Spleen (tissue), 11 donors: Measurements from ENCODE around the gene PGS1. TPM values are rescaled to one million over a fixed set of nuclear protein-coding genes. Genes with fewer than 3 reads are reported as not detected.

Experiments used
- DNase-seq: peaks from one replicate; pipeline ENCODE4 v3.0.0-alpha.2; 2020
- H3K27ac ChIP-seq, 8 donors: fragments of 200-600 bp; sonication (generic) in 7 of 8; 1 replicate in 4 of 8; 2 replicates in 4 of 8; pipeline versions ENCODE4 v1.5.0 to v1.8.0; 2016 to 2021; ENCODE audit warnings: inconsistent platforms in 4 of 8, mild to moderate bottlenecking in 4 of 8, moderate library complexity in 1 of 8
- H3K27me3 ChIP-seq, 7 donors: fragments of 200-600 bp; sonication (generic) in 6 of 7; replicated peaks in 1 of 7; 1 replicate in 4 of 7; 2 replicates in 3 of 7; pipeline versions ENCODE4 v1.5.0 to v1.8.0; 2016 to 2021; ENCODE audit warnings: inconsistent platforms in 3 of 7, mild to moderate bottlenecking in 1 of 7
- H3K36me3 ChIP-seq, 6 donors: fragments of 200-600 bp; sonication (generic) in 5 of 6; 1 replicate in 4 of 6; 2 replicates in 2 of 6; pipeline versions ENCODE4 v1.5.0 to v1.8.0; 2016 to 2021; ENCODE audit warnings: inconsistent platforms in 2 of 6
- H3K4me1 ChIP-seq, 6 donors: fragments of 200-600 bp; sonication (generic) in 5 of 6; 1 replicate in 3 of 6; 2 replicates in 3 of 6; pipeline versions ENCODE4 v1.5.0 to v1.8.0; 2016 to 2021; ENCODE audit warnings: inconsistent platforms in 3 of 6
- H3K4me3 ChIP-seq, 8 donors: fragments of 200-600 bp; sonication (generic) in 7 of 8; 1 replicate in 4 of 8; 2 replicates in 4 of 8; pipeline versions ENCODE4 v1.5.0 to v1.8.0; 2016 to 2021; ENCODE audit warnings: inconsistent platforms in 4 of 8, mild to moderate bottlenecking in 4 of 8, moderate library complexity in 2 of 8
- H3K9me3 ChIP-seq, 8 donors: fragments of 200-600 bp; sonication (generic) in 7 of 8; 1 replicate in 4 of 8; 2 replicates in 4 of 8; pipeline versions ENCODE4 v1.5.0 to v1.8.0; 2016 to 2021; ENCODE audit warnings: inconsistent platforms in 4 of 8
- CTCF ChIP-seq, 11 experiments: fragments of 200-600 bp in 7 of 11; fragments of 450-650 bp in 4 of 11; sonication (generic) in 4 of 11; IDR thresholded peaks in 8 of 11; conservative IDR thresholded peaks in 3 of 11; 1 replicate in 7 of 11; 2 replicates in 4 of 11; pipeline versions ENCODE4 v1.4.0 to v1.8.0; 2016 to 2021; ENCODE audit warnings: antibody characterized with exemption in 11 of 11, inconsistent platforms in 4 of 11, mild to moderate bottlenecking in 1 of 11
- POLR2A ChIP-seq, 3 donors: fragments of 450-650 bp; IDR thresholded peaks; one replicate each; pipeline ENCODE4 v1.5.1; 2017; ENCODE audit warnings: antibody characterized with exemption in 3 of 3, mild to moderate bottlenecking in 1 of 3
- POLR2AphosphoS5 ChIP-seq, 3 donors: sonication (generic); formaldehyde crosslinking; IDR thresholded peaks; one replicate each; pipeline ENCODE4 v1.5.1; 2017; ENCODE audit warnings: antibody characterized with exemption in 3 of 3
- WGBS, 5 donors: extraction: QIAGEN DNeasy Blood & Tissue Kit in 3 of 5; methylation state at CpG; one replicate each; pipeline versions ENCODE4 v1.1.5 to v1.1.7; 2013 to 2018; 5-methylcytosine and 5-hydroxymethylcytosine counted together
- intact Hi-C: fragments of 100-400 bp; cut with DNase I; formaldehyde crosslinking; loops from one replicate; pipeline ENCODE4 v1.15.0; 2023; ENCODE audit warnings: low total_unique reads
- polyA plus RNA-seq, 3 donors: library from polyadenylated mRNA; stranded (reverse); fragments of 200-250 nt; gene quantifications; one replicate each; pipeline ENCODE4 v1.2.1, GENCODE V29; 2013
- total RNA-seq, 7 donors: library from RNA; depleted of rRNA in 3 of 7; stranded (reverse); fragments of >200 nt in 3 of 7; fragmentation: NEBNext Ultra II Directional in 4 of 7; extraction: Animal tissue kit (Norgen Biotek cat#: 25700) in 4 of 7; gene quantifications; one replicate each; pipeline versions ENCODE4 v1.1.0 to v1.2.1, GENCODE V29; 2016 to 2021
- donor health status: healthy with polysubstance abuse.
- donor health status: DM: no; HTN: no; CAD: no; lungs with moderate emphysema.
- donor health status: DM: no; HTN: no; CAD: no.
- donor health status: Bipolar disorder and iron deficiency.
- donor health status: healthy.
- donor health status: DM: no; HTN: no; CAD: no.
- donor health status: DM: yes; HTN: yes; CAD: no.

Gene PGS1
- total and polyA plus RNA-seq, 10 donors: 20.0 to 217 (median 109) TPM

GRCh38 chr17:78368854-78369495, 9.5 kb upstream of the PGS1 start:
- intact Hi-C loops: no loop called here
- no peaks in the 10 kb centered on the region for H3K36me3 ChIP-seq
- TF ChIP-seq CTCF (IDR thresholded peaks at IDR 0.05 in 8 of 11, conservative IDR thresholded peaks at IDR 0.05 in 3 of 11) (no peak), POLR2A (IDR thresholded peaks at IDR 0.05) (no peak), POLR2AphosphoS5 (IDR thresholded peaks at IDR 0.05) (no peak)
- H3K27ac ChIP-seq: no peak overlapping the region
- WGBS, 5 donors: 90 to 98% (median 94%) methylated on average over 8 of the region's 8 CpGs
- H3K27me3 ChIP-seq: peaks cover 0 to 40% (median 5%) of the 10 kb centered on the region in 7 donors
- peaks cover 0 to 29% (median 17%) of the 10 kb centered on the region in 6 donors for H3K4me1 ChIP-seq
- no peak overlapping the region for H3K4me3 ChIP-seq
- DNase-seq: no peak
- H3K9me3 ChIP-seq: no peaks in the 10 kb centered on the region

- no peaks in the 10 kb centered on the region for H3K9me3 ChIP-seq
These were observed 8.6 kb upstream of the PGS1 start for GRCh38 chr17:78369791-78370381.

GRCh38 chr17:78371056-78371455, 7.4 kb upstream of the PGS1 start:
- Histone ChIP-seq H3K27me3 (peaks cover 0 to 23% (median 4%) of the 10 kb centered on the region in 7 donors), H3K4me1 (peaks cover 0 to 30% (median 17%) of the 10 kb centered on the region in 6 donors), H3K9me3 (no peaks in the 10 kb centered on the region), H3K36me3 (no peaks in the 10 kb centered on the region), H3K4me3 (no peak overlapping the region), H3K27ac (no peak overlapping the region)
- no peak for DNase-seq
- no peak for TF ChIP-seq CTCF (IDR thresholded peaks at IDR 0.05 in 8 of 11, conservative IDR thresholded peaks at IDR 0.05 in 3 of 11)
- no peak for TF ChIP-seq POLR2A (IDR thresholded peaks at IDR 0.05)
- TF ChIP-seq POLR2AphosphoS5 (IDR thresholded peaks at IDR 0.05): no peak
- 81 to 92% (median 86%) methylated on average over 7 of the region's 7 CpGs for WGBS, 5 donors
- intact Hi-C loops: no loop called here

More at GRCh38 chr17:78369791-78370381, 8.6 kb upstream of the PGS1 start:
- 72 to 80% (median 74%) methylated on average over 10 to 13 of the region's 13 CpGs for WGBS, 5 donors
- no peak for TF ChIP-seq CTCF (IDR thresholded peaks at IDR 0.05 in 8 of 11, conservative IDR thresholded peaks at IDR 0.05 in 3 of 11)
- no peak for TF ChIP-seq POLR2A (IDR thresholded peaks at IDR 0.05)
- no peak for TF ChIP-seq POLR2AphosphoS5 (IDR thresholded peaks at IDR 0.05)
- Histone ChIP-seq H3K27me3 (peaks cover 0 to 35% (median 5%) of the 10 kb centered on the region in 7 donors), H3K4me1 (peaks cover 0 to 31% (median 19%) of the 10 kb centered on the region in 6 donors), H3K4me3 (no peak overlapping the region), H3K36me3 (no peaks in the 10 kb centered on the region), H3K27ac (no peak overlapping the region)
- intact Hi-C loops: no loop called here
- DNase-seq: peak; percentile 58

- 74 to 86% (median 82%) methylated on average over 5 of the region's 5 CpGs for WGBS, 5 donors
- H3K27ac ChIP-seq: peak overlapping the region in 1 of 8 donors; percentile 7
- no peaks in the 10 kb centered on the region for H3K36me3 ChIP-seq
- H3K9me3 ChIP-seq: no peaks in the 10 kb centered on the region
- peaks cover 0 to 13% (median 0%) of the 10 kb centered on the region in 7 donors for H3K27me3 ChIP-seq
- no peak for DNase-seq
- TF ChIP-seq POLR2AphosphoS5 (IDR thresholded peaks at IDR 0.05) (no peak), POLR2A (IDR thresholded peaks at IDR 0.05) (no peak), CTCF (IDR thresholded peaks at IDR 0.05 in 8 of 11, conservative IDR thresholded peaks at IDR 0.05 in 3 of 11) (no peak)
- intact Hi-C loops: no loop called here
- peaks cover 0 to 39% (median 20%) of the 10 kb centered on the region in 6 donors for H3K4me1 ChIP-seq
- H3K4me3 ChIP-seq: no peak overlapping the region
These were observed 5.6 kb upstream of the PGS1 start for GRCh38 chr17:78372841-78373240.
